NCI-H1105 treated with DMSO at 0.1 percent for 48 hours (cell line): ENCODE data around the gene ZSCAN10.
A peak's percentile ranks its signal among the peaks of the same experiment; 100 is the strongest.

Experiments used
- DNase-seq: peaks from one replicate; lab custom pipeline; 2025; lab: John Stamatoyannopoulos, UW

ZSCAN10 gene

DNA sequence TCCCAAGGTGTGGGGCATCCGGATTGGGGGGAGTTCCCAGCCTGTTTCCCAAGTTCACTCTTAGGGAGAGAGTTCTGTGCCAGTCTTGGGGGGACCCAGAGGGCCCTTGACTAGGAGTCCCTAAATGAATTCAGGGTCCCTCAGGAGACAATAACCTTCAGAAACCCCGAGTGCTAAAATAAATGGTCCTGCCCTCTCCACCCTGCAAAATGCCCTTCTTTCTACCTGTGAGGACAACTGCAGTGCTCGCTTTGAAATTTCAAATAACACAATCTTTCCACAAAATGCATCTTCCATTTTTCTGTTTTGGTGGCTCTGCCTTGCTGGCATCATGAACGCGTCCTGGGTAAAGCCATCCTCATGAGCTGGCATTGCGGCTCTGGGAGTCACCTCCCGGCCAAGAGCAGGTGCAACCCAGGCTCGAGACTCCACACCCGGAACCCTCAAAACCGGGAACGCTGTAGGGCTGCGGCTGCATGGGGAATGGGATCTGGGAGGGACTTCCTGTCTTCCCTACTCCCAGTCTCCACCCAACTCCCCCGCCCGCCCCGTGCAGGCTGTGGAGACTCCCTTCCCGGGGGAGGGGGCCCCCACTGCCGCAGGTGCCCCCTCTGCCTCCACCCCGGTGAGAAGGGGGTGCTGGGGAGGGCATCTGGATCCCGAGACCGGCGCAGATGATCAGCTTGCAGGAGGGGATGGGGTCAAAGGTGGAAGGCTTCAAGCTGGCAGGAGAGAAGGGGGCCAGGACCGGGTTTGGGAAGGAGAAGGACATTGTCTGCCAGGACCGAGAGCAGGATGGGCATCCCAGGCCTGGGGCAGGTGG is 13.2 kb upstream of the ZSCAN10 start, which contains the start of gene ZNF205:
Gene ZNF205 (plus strand): TSS at position 529 of the 823 bp plus-strand sequence. CDS start 845 bp downstream, outside the sequence.
- DNase-seq: peak; percentile 63

GRCh38 chr16:3106205-3106928 is 7.3 kb upstream of the ZSCAN10 start:
- peak; percentile 76 for DNase-seq

DNA sequence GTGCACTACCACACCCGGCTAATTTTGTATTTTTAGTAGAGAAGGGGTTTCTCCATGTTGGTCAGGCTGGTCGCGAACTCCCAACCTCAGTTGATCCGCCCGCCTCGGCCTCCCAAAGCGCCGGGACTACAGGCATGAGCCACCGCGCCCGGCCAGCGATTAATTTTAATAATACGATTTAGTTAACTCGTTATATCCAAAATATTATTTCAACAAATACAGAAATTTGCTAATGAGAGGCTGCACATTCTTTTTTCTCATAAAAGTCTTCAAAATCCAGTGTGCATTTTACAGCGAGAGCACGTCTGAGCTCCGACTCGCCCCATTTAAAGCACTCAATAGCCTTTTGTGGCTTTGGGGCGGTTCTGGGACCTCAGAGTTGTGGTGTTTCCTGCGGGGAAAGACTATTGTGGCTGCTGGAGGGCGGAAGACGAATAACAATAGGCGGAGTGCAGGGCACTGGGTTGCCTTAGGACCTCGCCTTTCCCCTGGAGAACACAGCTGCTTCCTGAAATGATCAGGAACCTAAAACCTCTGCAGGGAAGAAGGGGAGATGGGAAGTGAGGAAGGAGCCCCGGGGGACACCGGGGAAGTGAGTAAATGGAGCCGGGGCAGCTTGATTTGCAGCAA is 2.9 kb upstream of the ZSCAN10 start:
- DNase-seq: no peak

GRCh38 chr16:3101018-3101840 is 2.1 kb upstream of the ZSCAN10 start:
- DNase-seq: no peak

DNA sequence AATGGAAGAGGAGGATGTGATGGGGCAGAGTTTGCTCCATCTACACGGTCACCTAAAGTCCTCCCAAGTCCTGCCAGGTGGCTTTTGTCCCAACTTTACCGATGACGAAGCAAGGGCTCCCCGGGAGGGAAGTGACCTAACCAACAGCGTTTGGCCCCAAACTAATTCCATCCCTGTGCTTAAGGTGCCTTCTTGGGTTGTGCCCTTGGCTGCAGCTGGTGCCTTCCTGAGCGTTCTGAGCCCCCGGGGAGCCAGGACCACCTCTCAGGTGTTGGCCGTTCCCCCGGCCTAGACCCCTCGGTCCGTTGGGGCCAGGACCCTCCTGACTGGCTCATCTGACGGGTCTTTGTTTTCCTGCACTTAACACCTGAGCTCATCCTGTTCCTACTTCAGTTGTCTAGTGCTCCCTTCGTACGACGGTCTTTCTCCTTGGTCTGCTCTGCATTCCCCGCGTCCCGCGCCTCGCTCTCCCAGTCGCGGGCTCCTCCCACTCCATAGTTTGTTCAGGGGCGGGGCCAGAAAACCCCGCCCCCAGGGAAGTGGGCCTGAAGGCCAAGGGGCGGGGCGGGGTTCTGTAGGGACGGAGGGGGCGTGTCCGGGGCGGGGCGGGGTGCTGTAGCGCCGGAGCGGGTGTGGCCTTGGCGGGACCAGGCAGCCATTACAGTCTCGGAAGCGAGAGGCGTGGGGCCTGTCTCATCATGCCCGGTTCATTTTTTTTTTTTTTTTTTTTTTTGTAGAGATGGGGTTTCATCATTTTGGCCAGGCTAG is 822 bp upstream of the ZSCAN10 start:
- DNase-seq: peak; percentile 54

DNA sequence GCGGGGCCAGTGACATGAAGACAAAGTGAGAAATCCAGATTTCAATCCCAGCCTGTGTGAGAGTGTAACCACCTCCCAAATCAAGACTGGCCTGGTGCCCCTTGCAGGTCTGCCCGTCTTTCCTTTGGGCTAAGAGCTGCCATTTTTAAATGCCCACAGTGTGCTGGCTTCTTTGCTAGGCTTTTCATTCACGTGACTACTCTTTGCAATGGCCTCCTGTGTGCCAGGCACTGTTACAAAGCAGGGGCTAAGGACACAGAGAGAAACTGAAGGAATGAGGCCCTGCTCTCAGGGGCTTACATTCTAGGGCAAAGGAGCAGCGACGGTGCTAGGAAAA is 269 bp upstream of the ZSCAN10 start:
- no peak for DNase-seq

DNA sequence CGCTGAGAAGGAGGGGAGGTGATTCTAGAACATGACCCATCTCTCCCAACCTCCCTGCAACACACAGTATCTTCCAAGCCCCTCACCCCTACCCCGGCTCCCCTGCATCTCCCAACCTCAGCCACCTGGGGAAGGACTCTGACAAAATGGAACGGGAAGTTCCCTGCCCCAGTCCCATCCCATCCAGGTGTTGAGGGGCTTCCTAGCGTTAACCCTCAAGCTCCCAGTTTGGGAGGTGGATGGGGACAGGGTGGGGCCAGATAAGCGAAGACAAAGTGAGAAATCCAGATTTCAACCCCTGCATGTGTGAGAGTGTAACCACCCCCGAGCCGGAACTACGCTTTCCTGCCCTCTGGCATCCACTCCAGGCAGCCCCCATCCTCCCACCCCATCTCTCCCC is 1.8 kb downstream of the ZSCAN10 start:
- DNase-seq: no peak

DNA sequence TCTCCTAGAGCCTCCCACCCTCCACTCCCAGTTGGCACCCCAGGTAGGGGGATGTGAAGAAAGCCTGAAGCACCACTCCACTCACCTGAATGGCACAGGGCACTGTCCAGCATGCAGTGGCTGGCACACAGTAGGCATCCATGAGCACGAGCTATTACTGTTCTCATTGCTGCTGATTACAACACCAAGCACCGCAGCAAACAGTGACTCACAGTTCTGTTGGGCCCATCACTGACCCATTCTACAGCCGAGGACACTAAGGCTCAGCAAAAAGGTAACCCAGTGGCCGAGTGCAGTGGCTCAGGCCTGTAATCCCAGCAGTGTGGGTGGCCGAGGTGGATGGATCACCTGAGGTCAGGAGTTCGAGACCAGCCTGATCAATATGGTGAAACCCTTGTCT is 2.7 kb downstream of the ZSCAN10 start:
- no peak for DNase-seq

- DNase-seq: no peak
These were observed 3.2 kb downstream of the ZSCAN10 start for GRCh38 chr16:3095869-3096268.

DNA sequence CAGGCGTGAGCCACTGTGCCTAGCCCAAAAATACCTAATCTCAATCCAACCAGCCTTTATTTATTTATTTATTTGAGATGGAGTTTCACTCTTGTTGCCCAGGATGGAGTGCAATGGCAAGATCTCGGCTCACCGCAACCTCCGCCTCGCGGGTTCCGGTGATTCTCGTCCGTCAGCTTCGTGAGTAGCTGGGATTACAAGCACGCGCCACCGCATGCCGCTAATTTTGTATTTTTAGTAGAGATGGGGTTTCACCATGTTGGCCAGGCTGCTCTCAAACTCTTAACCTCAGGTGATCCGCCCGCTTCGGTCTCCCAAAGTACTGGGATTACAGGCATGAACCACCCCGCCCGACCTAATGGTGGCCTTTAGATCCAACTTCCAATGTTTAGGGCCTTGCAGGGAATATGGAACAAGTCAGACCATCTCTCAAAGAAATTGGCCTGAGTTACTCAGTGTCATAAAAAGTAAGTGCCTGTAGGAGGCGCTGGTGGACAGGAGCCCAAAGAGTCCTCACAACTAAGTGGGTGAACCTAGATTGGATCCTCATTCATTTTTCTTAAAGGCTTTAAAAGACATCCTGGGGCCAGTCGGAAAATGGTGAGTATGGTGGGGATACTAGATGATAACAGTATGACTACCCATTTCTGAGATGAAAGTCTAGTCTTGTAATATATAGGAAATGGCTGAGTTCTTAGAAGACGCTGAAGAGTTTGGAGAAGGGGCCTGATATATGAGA is 4.6 kb downstream of the ZSCAN10 start:
- DNase-seq: no peak

DNA sequence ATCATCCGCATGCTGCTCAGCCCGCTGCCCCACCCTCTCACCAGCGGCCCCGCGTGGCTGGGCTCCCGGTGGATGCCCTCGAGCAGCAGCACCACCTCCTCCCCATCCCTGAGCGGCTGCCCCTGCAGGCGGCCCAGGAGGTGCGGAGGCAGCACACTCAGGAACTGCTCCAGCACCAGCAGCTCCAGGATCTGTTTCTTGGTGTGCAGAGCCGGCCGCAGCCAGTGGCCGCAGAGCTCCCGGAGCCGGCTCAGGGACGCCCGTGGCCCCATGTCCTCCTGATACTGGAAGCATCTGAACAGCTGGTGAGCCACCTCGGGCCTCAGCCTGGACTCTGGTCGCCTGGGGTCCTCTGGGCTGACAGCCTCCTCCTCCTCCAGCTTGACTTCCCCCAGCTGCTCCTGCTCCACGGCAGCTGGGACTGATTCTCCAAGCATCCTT is 6.6 kb downstream of the ZSCAN10 start:
- DNase-seq: no peak

GRCh38 chr16:3091551-3091950 is 7.5 kb downstream of the ZSCAN10 start:
- no peak for DNase-seq

DNA sequence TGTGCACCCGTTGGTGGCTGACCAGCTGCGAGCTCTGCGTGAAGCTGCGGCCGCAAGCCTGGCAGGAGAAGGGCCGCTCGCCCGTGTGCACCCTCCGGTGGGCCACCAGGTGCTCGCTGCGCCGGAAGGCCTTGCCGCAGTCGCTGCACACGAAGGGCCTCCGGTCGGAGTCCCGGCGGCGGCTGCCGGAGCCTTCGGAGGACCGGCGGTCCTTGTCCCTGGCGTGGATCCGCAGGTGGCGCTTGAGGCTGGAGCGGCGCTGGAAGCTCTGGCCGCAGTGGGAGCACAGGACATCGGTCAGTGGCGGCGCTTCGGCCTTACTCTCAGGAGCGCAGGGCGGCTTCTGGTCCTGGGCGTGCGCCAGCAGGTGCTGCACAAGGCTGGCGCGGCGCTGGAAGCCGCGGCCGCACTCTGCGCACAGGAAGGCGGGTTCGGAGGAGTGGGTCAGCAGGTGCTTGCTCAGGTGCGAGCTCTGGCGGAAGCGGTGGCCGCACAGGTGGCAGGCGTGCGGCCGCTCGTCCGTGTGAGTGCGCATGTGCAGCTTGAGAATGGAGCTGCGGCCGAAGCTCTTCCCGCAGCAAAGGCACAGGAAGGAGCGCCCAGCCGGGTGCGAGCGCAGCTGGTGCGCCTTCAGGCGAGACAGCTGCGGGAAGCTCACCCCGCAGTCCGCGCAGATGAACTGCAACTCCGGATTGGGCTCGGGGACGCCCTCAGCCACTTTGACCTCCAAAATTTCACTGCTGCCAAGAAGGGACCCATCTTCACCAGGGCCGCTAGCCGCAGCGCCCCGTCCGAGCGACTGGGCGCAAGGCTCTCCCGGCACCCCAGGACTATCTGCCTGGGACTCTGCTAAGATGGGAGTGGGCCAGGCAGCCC is 9.1 kb downstream of the ZSCAN10 start:
- DNase-seq: no peak

- DNase-seq: no peak
These were observed 10.0 kb downstream of the ZSCAN10 start for GRCh38 chr16:3088925-3089716.

- DNase-seq: no peak
These were observed 10.6 kb downstream of the ZSCAN10 start for GRCh38 chr16:3088450-3088849.

GRCh38 chr16:3087243-3088235 is 11.6 kb downstream of the ZSCAN10 start:
- no peak for DNase-seq

- no peak for DNase-seq
These were observed 12.4 kb downstream of the ZSCAN10 start for GRCh38 chr16:3086596-3087242.
